Body of pancreas (tissue), 4 donors: ENCODE measurements around the gene DMRTC2.

Experiments used
- CTCF ChIP-seq, 7 experiments: fragments of 450-650 bp in 4 of 7; fragments of 200-600 bp in 3 of 7; sonication (generic) in 3 of 7; IDR thresholded peaks; one replicate each; pipeline ENCODE4 v1.5.1; 2016 to 2019; ENCODE audit warnings: antibody characterized with exemption in 7 of 7
- POLR2A ChIP-seq, 3 donors: fragments of 450-650 bp; IDR thresholded peaks; one replicate each; pipeline ENCODE4 v1.6.1; 2016; ENCODE audit warnings: antibody characterized with exemption in 3 of 3, mild to moderate bottlenecking in 2 of 3

GRCh38 chr19:41807176-41807575 is 37.7 kb upstream of the DMRTC2 start:
- TF ChIP-seq CTCF (IDR thresholded peaks at IDR 0.05) (no peak), POLR2A (IDR thresholded peaks at IDR 0.05) (no peak)
